Stomach (tissue), 4 donors: ENCODE data around the gene CCR4.

Experiments used
- EP300 ChIP-seq: sonication (generic); formaldehyde crosslinking; IDR thresholded peaks from one replicate; pipeline ENCODE4 v1.6.1; 2017; ENCODE audit warnings: antibody characterized with exemption
- POLR2A ChIP-seq, 4 donors: fragments of 450-650 bp; IDR thresholded peaks; one replicate each; pipeline ENCODE4 v1.6.1; 2016; ENCODE audit warnings: antibody characterized with exemption in 4 of 4, control low read depth in 2 of 4, mild to moderate bottlenecking in 1 of 4, moderate library complexity in 1 of 4
- TF ChIP-seq, protein P1 (sequence below), 7 experiments: fragments of 450-650 bp in 4 of 7; fragments of 200-600 bp in 3 of 7; sonication (generic) in 3 of 7; IDR thresholded peaks; one replicate each; pipeline ENCODE4 v1.5.1; 2016 to 2019; ENCODE audit warnings: antibody characterized with exemption in 7 of 7, control low read depth in 2 of 7, mild to moderate bottlenecking in 1 of 7

DNA sequence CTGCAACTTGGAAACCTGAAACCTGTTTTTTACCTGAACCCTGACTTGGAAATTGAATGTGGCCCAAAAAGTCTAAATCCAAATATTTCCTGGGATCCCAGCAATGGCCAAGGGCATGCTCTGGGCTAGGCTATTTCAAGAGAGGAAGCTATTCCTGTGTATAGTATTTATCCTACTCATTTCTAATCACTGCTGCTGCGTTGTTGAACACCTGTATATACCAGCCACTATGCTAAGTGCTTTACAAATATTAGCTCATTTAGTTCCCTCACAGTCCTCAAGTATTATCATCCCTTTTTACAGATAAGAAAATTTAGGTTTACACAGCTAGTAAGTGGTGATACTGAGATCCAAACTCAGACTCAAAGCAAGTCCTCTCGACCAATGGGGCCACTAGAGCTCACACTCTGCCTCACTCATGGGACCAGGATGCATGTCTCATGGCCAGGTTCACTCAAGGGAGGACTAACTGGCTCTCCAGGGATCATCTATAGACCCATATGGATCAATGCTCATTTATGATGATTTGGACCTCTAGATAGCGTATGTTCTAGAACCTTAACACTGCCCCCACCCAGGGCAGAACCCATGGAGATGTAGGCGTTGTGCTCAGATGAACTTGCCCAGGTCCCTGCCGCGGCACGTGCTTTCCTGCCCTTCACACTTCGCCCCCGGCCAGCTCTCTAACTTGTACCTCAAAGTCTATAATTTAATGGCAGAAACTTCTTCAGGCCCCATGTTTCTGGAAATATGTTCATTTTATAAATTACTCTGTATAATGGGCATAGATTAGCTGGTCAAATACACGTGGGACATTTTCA, 2.6 kb upstream of the CCR4 start:
- TF ChIP-seq, protein P1, sequence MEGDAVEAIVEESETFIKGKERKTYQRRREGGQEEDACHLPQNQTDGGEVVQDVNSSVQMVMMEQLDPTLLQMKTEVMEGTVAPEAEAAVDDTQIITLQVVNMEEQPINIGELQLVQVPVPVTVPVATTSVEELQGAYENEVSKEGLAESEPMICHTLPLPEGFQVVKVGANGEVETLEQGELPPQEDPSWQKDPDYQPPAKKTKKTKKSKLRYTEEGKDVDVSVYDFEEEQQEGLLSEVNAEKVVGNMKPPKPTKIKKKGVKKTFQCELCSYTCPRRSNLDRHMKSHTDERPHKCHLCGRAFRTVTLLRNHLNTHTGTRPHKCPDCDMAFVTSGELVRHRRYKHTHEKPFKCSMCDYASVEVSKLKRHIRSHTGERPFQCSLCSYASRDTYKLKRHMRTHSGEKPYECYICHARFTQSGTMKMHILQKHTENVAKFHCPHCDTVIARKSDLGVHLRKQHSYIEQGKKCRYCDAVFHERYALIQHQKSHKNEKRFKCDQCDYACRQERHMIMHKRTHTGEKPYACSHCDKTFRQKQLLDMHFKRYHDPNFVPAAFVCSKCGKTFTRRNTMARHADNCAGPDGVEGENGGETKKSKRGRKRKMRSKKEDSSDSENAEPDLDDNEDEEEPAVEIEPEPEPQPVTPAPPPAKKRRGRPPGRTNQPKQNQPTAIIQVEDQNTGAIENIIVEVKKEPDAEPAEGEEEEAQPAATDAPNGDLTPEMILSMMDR (IDR thresholded peaks at IDR 0.05) = no peak
- no peak for TF ChIP-seq EP300
- TF ChIP-seq POLR2A (IDR thresholded peaks at IDR 0.05) = no peak
